HG03280 (cell line): ENCODE measurements around the gene ATIC.

Experiments used
- ATAC-seq: cut with Tn5 transposase; IDR thresholded peaks from one replicate; pipeline ENCODE4 v1.9.1; 2021; ENCODE audit warnings: mild to moderate bottlenecking, moderate library complexity; ENCODE audit not compliant: unreplicated experiment

ATIC gene

GRCh38 chr2:215396595-215397313 is 84.9 kb downstream of the ATIC start:
- no peak for ATAC-seq

GRCh38 chr2:215397632-215398341 is 85.9 kb downstream of the ATIC start:
- ATAC-seq = no peak

DNA sequence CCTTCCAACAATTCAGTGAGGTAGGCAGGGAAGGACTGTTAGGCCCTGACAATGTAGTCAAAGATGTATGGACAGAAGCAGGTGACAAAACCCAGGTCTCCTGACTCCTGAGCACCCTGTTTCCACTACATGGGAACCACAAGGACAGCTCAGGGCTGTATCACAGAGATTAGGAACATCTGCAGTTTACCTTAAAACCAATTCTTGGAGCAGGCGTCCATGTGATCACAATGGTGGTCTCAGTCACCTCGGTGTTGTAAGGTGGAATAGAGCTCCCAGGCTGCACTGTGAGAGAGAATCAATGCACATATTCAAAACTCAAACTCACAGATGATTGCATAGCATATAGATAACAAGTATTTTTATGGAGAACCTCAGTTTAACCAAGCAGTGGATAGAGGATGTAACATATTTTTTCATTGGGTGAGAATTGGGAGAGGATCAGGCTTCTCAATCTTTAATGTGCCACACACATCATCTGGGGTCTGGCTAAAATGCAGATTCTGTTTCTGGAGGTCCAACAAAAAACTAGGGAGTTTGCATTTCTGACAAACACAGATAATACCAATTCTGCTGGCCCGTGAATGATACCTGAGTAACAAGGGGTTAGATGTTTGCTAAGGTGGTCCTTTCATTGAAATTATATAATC is 87.3 kb downstream of the ATIC start:
- ATAC-seq = no peak
